NCI-H128 (cell line): ENCODE measurements around the gene HS2ST1.
"Not testable (repeated sequence)": the region's sequence is repeated elsewhere in the genome, so short reads cannot be mapped to it uniquely, and the experiment has no call there.

Source experiments
- DNase-seq: peaks from one replicate; lab custom pipeline; 2025; ENCODE audit not compliant: unreplicated experiment; lab: John Stamatoyannopoulos, UW

Gene HS2ST1

GRCh38 chr1:86965012-86965826, 50.8 kb downstream of the HS2ST1 start:
- no peak for DNase-seq

DNA sequence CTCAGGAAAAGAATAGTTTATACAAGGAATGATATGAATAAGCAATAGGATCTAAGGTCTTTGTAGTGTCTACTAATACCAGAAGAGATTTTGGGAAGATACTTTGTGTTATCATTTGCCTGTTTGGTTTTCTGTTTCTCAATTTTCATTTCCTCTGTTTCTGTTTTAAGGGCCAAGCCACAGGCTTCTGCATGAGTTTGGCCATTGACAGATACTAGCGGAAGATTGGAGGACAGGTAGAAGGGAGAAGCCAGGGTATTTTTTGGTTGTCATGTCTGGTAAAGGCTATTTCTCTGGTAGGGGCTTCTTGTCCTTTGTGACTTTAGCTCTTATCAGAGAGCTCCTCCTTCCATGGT, 51.4 kb downstream of the HS2ST1 start:
- DNase-seq: no peak

GRCh38 chr1:86970938-86971337, 56.5 kb downstream of the HS2ST1 start:
- DNase-seq: no peak

DNA sequence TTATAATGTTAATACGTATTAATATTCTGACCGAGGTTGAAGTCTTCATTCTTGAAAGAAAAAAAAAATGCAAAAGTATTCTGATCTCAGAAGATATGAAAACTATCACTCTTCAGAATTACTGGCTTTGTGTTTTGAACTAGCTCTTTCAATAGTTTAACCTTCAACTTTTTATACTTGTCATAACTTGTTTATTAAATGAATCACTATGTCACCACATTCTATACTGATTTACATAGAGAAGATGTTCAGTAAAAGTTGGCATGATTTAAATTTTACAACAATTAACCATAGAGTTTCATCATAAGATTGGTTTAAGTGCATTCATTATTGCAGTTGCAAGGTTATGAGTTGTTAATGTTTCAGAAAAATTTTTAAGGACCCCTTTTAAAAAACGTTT, 57.3 kb downstream of the HS2ST1 start:
- no peak for DNase-seq

DNA sequence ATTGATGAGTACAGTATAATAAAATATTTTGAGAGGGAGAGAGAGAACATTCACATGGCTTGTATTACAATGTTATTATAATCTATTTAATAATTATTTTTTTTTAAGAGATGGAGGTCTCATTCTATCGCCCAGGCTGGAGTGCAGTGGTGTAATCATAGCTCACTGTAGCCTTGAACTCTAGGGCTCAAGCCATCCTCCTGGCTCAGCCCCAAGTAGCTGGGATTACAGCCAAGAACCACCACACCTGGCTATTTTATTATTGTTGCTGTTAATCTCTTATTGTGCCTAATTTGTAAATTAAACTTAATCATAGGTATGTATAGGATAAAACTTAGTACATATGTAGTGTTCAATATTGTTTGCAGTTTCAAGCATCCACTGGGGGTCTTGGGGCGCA, 57.8 kb downstream of the HS2ST1 start:
- DNase-seq: no peak

DNA sequence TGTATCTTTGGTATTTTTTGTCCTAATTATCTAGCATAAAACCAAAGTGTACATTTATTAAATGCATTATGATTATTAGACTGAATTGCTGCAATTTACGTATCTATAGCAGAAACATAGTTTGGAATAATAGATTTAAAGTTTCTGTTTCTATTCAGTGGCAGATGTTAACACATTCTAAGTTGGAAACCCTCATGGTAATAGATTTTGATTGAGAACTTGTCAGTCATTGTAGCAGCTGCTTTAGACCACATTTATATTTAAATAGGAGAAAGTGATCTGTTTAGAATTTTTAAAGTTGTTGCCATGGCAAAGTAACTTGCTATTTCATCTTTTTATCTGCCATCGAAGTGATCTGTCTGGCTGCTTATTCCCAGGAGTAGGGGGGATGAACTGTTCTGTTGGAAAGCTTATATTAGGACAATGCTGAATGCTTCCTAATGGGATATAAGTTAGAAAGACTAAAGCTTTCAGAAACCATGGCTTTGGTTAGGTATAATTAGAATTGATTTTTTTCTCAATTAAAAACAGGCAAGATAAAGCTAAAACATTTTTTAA, 61.6 kb downstream of the HS2ST1 start:
- no peak for DNase-seq

- no peak for DNase-seq
Observed at GRCh38 chr1:86976664-86977063, 62.2 kb downstream of the HS2ST1 start.

DNA sequence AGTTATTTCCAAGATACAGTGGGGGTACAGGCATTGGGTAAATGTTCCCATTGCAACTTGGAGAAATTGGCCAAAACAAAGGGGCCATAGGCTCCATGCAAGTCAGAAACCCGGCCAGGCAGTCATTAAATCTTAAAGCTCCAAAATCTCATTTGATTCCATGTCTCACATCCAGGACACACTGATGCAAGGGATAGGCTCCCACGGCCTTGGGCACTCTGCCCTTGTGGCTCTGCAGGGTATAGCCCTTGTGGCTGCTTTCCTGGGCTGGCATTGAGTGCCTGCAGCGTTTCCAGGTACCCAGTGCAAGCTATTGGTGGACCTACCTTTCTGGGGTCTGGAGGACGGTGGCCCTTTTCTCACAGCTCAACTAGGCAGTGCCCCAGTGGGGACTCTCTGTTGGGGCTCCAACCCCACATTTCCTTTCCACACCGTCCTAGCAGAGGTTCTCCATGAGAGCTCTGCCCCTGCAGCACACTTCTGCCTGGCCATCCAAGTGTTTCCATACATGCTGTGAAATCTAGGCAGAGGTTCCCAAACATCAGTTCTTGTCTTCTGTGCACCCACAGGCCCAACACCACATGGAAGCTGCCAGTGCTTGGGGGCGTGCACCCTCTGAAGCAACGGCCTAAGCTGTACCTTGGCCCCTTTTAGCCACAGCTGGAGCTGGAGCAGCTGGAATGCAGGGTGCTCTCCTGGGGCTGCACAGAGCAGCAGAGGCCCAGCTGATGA, 67.2 kb downstream of the HS2ST1 start:
- no peak for DNase-seq

DNA sequence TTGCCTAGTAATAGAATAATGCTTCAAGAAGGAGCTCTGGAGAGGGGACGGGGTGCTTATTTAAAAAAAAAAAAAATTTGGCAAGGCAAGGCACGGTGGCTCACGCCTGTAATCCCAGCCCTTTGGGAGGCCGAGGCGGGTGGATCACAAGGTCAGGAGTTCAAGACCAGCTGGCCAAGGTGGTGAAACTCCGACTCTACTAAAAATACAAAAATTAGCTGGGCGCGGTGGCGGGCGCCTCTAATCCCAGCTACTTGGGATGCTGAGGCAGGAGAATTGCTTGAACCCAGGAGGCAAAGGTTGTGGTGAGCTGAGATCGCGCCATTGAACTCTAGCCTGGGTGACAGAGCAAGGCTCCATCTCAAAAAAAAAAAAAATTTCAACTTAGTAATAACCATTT, 69.2 kb downstream of the HS2ST1 start:
- not testable (repeated sequence) for DNase-seq

DNA sequence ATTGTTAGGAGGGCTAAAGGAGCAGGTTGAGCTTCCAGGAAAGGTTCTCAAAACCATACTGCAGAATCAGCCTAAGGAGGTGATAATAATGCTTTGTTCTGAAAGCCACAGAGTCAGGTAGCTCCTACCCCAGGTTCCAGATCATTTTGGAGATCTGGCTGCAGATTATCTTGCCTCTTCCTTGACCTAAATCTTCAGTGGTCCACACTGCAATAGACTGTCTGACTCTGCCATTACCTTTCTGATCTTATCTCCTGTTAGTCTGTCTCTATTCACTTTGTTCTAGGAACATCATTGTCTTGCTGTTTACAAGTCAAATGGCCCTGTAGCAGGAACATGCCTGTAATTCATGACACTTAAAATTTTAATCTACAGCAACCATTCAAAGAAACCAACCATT, 73.0 kb downstream of the HS2ST1 start:
- no peak for DNase-seq

DNA sequence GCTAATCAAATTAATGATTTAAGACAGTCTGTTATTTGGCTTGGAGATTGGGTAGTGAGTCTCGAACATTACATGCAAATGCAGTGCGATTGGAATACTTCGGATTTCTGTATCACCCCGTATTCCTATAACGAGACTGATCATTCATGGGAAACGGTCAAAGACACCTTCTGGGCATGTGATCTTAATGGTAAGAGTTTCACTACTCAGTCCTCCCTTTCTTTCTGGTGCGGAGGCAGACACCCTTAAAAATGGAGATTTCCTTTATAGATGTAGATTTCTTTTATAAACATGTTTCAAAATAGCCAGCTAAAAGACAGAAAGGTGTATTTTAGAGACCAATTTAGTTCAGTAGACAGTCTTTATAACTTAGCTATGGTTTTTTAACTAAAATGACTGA, 74.4 kb downstream of the HS2ST1 start:
- no peak for DNase-seq

DNA sequence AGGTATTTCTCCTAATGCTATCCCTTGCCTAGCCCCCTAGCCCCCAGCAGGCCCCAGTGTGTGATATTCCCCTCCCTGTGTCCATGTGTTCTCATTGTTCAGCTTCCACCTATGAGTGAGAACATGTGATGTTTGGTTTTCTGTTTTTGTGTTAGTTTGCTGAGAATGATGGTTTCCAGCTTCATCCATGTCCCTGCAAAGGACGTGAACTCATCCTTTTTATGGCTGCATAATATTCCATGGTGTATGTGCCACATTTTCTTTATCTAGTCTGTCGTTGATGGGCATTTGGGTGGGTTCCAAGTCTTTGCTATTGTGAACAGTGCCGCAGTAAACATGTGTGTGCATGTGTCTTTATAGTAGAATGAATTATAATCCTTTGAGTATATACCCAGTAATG, 75.3 kb downstream of the HS2ST1 start:
- not testable (repeated sequence) for DNase-seq

DNA sequence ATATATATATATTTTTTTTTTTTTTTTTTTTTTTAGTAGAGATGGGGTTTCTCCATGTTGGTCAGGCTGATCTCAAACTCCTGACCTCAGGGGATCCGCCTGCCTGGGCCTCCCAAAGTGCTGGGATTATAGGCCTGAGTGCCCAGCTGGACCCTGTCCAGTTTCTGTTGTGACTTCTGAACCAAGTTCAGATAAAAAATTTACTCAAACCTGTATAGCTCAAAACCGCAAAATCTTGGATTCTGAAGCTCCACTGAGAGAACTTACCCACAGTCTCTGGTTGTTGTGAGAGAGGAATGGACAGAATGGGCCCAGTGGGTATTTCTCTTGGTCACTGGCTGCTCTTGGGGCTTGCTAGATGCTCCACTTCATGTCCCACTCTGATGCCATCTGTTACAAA, 76.4 kb downstream of the HS2ST1 start:
- no peak for DNase-seq

GRCh38 chr1:86991549-86992186, 77.2 kb downstream of the HS2ST1 start:
- no peak for DNase-seq

DNA sequence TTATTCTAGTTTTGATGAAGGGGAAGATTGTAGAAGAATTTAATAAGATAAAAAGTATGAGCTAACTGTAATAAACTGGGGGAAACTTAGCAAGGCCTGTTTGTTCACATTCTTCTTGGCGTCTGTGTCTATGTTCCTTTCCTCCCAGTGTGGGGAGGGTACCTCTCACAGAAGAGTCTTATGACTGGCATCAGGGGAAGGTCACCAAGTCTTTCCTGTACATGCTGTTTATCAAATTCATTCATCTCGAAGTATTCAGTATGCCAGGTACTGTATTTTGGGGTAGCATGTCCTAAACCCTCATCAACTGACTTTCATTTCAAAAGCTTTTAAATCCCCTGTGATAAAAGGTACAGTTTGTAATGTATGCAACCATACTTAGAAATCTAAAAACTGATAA, 78.4 kb downstream of the HS2ST1 start:
- DNase-seq: no peak

DNA sequence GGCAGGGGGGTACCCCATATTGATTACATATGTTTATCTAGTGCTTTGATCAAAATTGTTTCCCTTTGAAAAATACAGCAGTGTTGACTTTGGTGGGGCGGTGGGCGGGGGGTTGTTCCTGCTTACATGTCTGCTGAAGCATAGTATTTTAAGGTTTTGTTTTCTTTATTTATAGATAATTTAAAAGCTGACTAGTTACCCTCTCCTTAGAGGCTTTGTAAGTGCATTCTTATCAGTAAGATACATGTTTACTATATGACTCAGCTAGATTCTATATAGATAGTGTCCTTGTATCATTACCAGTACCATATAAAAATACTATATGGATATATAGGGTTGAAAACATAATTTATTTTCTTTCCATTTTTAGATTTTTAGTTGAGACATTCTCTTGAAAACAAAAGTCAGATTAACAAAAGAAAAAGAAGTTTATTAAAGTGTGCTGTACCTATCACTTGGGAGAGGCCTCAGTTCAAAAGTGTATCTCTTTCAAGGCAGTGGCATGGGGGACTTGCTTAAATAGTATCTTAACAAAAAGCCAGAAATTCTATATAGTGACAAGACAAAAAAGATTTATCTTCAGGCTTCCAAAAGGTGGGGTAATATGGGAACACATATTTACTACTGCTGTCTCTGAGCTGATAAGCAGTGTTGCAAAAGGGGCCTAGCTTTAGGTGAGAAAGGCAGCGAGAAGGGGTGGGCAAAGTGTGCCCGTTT, 79.0 kb downstream of the HS2ST1 start:
- DNase-seq: no peak

DNA sequence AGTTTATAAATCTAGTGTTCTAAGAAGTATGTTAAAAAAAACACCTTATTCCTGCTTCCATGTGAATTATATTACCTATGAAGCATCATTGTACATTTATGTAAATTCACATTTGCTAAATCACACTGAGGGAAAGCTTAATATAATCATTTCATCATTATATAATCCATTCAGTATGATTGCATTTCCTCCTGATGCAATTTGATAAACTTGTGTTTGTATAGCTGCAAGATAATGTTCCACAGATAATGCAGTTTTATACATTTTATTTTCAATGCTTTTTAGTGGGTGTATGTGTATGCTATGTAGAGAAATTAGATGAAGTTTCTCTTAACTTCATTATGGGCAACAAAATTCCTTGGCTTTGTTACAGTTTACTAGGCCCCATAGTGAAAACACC, 79.6 kb downstream of the HS2ST1 start:
- no peak for DNase-seq

DNA sequence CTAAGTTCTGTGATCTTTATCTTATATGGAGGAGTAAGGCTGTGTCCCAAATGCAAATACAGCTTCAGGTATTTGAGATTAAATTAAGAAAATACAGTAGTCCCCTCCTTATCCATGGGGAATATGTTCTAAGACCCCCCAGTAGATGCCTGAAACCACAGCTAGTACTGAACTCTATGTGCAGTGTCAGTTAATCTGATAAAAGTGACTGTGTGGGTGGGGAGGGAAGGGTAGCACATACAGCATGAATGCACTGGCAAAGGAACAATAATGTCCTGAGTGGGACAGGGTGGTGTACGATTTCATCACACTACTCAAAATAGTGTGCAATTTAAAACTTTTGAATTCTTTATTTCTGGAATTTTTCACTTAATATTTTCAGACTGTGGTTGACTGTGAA, 83.1 kb downstream of the HS2ST1 start:
- no peak for DNase-seq

- DNase-seq: no peak
Observed at GRCh38 chr1:86998280-86998679, 83.8 kb downstream of the HS2ST1 start.

DNA sequence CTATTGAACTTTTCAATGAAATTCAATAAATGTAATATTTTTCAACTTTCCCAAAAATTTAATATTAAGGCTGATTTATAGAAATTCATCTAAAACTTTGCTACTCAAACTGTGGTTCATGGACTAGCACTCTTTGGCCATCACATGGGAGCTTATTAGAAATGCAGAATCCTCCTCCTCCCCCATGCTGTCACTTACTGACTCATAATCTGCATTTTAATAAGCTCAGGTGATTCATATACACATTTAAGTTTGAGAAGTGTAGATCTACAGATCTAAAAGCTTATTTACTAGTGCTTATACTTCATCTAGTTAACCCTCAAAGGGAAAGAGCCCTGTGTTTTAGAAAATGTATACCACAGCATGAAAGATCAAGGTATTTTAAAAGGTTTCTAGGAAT, 84.3 kb downstream of the HS2ST1 start:
- no peak for DNase-seq

DNA sequence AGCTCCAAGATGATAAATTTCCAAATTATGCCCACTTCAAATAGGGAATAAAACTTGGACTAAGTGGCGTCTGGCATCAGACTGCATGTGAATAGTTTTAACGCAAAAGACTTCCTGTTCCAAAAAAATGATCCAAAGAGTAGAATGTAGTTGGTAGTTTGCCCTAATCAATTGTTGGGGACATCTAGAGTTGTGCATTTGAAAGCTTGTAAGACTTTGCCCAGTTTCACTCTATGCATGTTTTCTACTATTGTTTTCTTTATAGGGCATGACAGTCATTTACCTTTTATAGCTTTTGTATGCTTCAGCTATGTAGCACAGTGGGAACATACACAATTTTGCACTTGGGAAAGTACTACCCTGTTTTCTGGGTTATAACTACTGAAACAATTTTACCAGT, 86.0 kb downstream of the HS2ST1 start:
- DNase-seq: no peak
